Stimulated activated CD8-positive, alpha-beta memory T cell treated with anti-CD3 and anti-CD28 coated beads, Interleukin-2, amount 100 ng/mL, for 1 hour (primary cell): ENCODE measurements around the gene ANO3.

ENCODE experiments used
- DNase-seq, 2 donors: peaks; one replicate each; pipeline ENCODE4 v3.0.0-alpha.2; 2020; ENCODE audit warnings: low read depth in 2 of 2

The ANO3 gene

DNA sequence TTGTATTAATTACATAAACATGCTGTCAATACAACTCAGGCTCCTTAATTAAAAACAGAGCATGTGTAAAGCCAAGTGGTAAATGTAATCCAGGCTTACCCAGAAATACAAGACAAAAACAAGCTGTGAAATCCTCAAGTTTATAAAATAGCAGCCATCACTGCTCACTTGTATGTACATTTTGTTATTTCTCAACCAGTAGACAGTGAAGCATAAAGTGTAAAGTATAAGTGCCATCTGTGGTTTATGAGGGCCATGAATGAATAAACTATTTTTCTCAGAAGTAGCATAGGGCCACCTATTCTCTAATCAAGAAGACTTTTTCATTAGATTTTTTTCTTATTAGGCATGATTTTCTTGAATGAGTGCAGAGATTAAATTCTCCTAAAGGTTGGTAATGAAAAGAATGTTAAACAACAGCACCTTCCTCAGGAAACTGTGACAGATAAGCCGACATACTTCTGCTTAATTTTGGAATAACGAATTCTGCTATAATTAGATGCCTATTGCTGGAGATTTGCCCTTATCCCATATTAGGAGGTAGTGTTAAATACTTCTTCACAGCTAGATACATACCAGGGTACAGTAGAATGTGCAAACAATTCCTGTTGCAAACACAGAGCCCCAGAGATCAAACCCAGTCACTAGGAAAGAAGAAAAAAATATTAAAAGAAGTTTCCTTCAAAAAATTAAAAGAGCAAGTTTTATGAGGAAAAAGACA, 377.0 kb downstream of the ANO3 start:
- DNase-seq: no peak

DNA sequence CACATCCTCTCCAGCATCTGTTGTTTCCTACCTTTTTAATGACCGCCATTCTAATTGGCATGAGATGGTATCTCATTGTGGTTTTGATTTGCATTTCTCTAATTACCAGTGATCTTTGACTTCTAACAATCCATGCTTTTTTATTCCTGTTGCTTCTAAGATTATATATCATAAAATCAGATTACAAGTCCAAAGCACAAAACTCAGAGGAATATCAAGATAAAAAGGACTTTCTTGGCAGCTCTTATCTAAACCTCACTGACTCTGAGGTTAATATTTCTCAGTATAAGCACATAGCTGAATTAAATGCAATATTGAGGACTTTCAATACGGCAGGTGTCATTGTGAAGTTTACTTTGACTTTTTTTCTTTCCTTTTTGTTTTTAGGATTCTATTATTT, 378.6 kb downstream of the ANO3 start:
- no peak for DNase-seq

DNA sequence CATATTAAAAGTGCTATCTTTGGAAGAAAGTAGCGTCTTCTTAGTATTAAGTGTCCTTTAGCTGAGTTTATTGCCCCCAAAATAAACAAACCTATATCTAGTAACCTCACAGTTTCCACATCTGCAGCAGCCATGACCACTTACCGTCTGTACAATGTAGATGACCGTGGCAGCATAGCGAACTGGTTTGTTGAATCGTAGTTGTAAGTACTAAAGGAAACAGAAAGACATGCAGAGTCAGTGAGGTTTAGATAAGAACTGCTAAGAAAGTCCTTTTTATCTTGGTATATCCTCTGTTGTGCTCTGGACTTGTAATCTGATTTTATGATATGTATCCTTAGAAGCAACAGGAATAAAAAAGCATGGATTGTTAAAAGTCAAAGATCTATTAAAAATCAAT, 380.6 kb downstream of the ANO3 start:
- DNase-seq: no peak
